Measurements from ENCODE around the gene ADAMTS10.
"Not testable (repeated sequence)": the region's sequence is repeated elsewhere in the genome, so short reads cannot be mapped to it uniquely, and the experiment has no call there.

Gene ADAMTS10

DNA sequence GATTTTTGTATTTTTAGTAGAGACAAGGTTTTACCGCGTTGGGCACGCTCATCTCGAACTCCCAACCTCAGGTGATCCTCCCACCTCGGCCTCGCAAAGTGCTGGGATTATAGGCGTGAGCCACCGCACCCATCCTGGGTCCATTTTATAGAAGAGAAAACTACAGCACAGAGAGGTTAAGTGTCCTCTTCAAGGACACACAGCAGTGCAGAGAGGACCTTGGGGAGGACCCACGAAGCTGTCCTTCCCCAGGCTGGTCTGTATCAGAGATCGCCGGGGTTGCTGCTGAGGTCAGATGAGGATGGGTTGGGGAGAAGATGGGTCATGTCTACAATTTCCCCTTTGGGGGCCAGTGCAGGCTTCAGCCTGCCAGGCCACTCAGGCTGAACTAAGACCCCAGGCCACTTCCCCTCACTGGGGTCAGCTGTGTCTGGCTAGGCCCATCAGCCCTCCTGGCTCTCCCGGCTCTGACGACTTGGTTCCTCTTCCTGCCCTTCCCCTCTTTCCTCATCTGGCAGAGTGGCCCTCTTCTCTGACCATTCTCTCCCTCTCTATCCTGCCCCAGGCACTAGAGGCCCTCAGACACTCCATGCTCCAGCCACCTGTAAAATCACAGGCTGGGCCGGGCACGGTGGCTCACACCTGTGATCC, 42.9 kb downstream of the ADAMTS10 start:
- H3K9me3 ChIP-seq (ENCODE audit: insufficient read depth, low read depth, low read length), result no peaks in the 10 kb centered on the region
- no peaks in the 10 kb centered on the region for H3K79me1 ChIP-seq (ENCODE audit: low read length)
- H2AFZ ChIP-seq (ENCODE audit: insufficient read depth, low read length, poor library complexity), result no peak overlapping the region
- no peak overlapping the region for H3K9ac ChIP-seq (ENCODE audit: low read length)
- H3K79me2 ChIP-seq (ENCODE audit: control insufficient read depth, insufficient read depth, low read length, poor library complexity), result no peaks in the 10 kb centered on the region
- H3K4me2 ChIP-seq (ENCODE audit: low read length), result no peak overlapping the region
- no peaks in the 10 kb centered on the region for H3K36me3 ChIP-seq (ENCODE audit: control insufficient read depth in 1 of 2, insufficient read depth in 2 of 2, low read length in 2 of 2)
- H3K4me3 ChIP-seq (ENCODE audit: low read depth, low read length), result no peak overlapping the region
- no peak overlapping the region for H4K91ac ChIP-seq (ENCODE audit: low read depth, low read length)
- no peak overlapping the region for H2BK120ac ChIP-seq (ENCODE audit: insufficient read depth, low read length, poor library complexity)
- H3K27ac ChIP-seq (ENCODE audit: low read depth, low read length), result no peak overlapping the region
- H3K23ac ChIP-seq (ENCODE audit: low read length), result no peak overlapping the region
- no peak overlapping the region for H2BK12ac ChIP-seq (ENCODE audit: low read length)
- H2BK5ac ChIP-seq (ENCODE audit: low read depth, low read length, poor library complexity), result no peak overlapping the region
- no peak overlapping the region for H4K8ac ChIP-seq (ENCODE audit: low read depth, low read length)
- H3K4ac ChIP-seq (ENCODE audit: low read depth, low read length), result no peak overlapping the region
- no CpG with 5 or more reads among the region's 15 CpGs for WGBS (ENCODE audit: extremely low coverage, insufficient coverage, insufficient read length)
- peaks cover 0 to 4% of the 10 kb centered on the region in 2 experiments for H3K4me1 ChIP-seq (ENCODE audit: control insufficient read depth in 1 of 2, insufficient read depth in 2 of 2, low read length in 2 of 2)
- no peaks in the 10 kb centered on the region for H3K27me3 ChIP-seq (ENCODE audit: insufficient read depth, low read length)
- no peak overlapping the region for H3K14ac ChIP-seq (ENCODE audit: low read length)
- H3K18ac ChIP-seq (ENCODE audit: low read length), result no peak overlapping the region
- H4K12ac ChIP-seq (ENCODE audit: low read depth, low read length), result no peak overlapping the region
- no peak overlapping the region for H2AK5ac ChIP-seq (ENCODE audit: low read length)
- DNase-seq, result no peak

DNA sequence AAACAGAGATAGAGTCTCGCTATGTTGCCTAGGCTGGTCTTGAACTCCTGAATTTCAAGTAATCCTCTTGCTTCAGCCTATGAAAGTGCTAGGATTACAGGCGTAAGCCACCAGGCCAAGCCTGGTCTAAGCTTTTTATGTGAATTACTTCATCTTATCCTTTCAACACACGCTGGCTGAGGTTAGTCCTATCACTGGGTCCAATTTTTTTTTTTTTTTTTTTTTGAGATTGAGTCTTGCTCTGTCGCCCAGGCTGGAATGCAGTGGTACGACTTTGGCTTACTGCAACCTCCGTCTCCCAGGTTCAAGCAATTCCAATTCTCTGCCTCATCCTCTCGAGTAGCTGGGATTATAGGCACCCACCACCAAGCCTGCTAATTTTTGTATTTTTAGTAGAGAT, 43.7 kb downstream of the ADAMTS10 start:
- Histone ChIP-seq H3K4me3 (ENCODE audit: low read depth, low read length) (no peak overlapping the region), H4K91ac (ENCODE audit: low read depth, low read length) (no peak overlapping the region), H3K4me1 (ENCODE audit: control insufficient read depth in 1 of 2, insufficient read depth in 2 of 2, low read length in 2 of 2) (peaks cover 0 to 4% of the 10 kb centered on the region in 2 experiments), H4K8ac (ENCODE audit: low read depth, low read length) (no peak overlapping the region), H3K27me3 (ENCODE audit: insufficient read depth, low read length) (no peaks in the 10 kb centered on the region), H2BK12ac (ENCODE audit: low read length) (no peak overlapping the region), H3K18ac (ENCODE audit: low read length) (no peak overlapping the region), H3K14ac (ENCODE audit: low read length) (no peak overlapping the region), H3K36me3 (ENCODE audit: control insufficient read depth in 1 of 2, insufficient read depth in 2 of 2, low read length in 2 of 2) (no peaks in the 10 kb centered on the region), H3K4me2 (ENCODE audit: low read length) (no peak overlapping the region), H2BK5ac (ENCODE audit: low read depth, low read length, poor library complexity) (no peak overlapping the region), H3K79me2 (ENCODE audit: control insufficient read depth, insufficient read depth, low read length, poor library complexity) (no peaks in the 10 kb centered on the region), H2BK120ac (ENCODE audit: insufficient read depth, low read length, poor library complexity) (no peak overlapping the region), H3K79me1 (ENCODE audit: low read length) (no peaks in the 10 kb centered on the region), H3K9ac (ENCODE audit: low read length) (no peak overlapping the region), H2AK5ac (ENCODE audit: low read length) (no peak overlapping the region), H3K27ac (ENCODE audit: low read depth, low read length) (no peak overlapping the region), H4K12ac (ENCODE audit: low read depth, low read length) (no peak overlapping the region), H3K4ac (ENCODE audit: low read depth, low read length) (no peak overlapping the region), H3K23ac (ENCODE audit: low read length) (no peak overlapping the region), H2AFZ (ENCODE audit: insufficient read depth, low read length, poor library complexity) (no peak overlapping the region), H3K9me3 (ENCODE audit: insufficient read depth, low read depth, low read length) (no peaks in the 10 kb centered on the region)
- no CpG with 5 or more reads among the region's 7 CpGs for WGBS (ENCODE audit: extremely low coverage, insufficient coverage, insufficient read length)
- DNase-seq, result peak; percentile 29 to 82

DNA sequence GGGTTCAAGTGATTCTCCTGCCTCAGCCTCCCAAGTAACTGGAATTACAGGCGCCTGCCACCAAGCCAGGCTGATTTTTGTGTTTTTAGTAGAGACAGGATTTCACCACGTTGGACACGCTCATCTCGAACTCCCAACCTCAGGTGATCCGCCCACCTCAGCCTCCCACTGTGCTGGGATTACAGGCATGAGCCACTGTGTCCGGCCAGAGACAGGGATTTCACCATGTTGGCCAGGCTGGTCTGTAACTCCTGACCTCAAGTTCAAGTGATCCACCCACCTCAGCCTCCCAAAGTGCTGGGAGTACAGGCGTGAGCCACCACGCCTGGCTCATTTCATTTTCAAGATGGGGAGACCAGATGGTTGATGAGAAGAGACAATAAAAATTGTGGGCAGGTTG, 45.6 kb downstream of the ADAMTS10 start:
- not testable (repeated sequence) for H4K91ac ChIP-seq (ENCODE audit: low read depth, low read length); H3K27ac ChIP-seq (ENCODE audit: low read depth, low read length); H3K79me2 ChIP-seq (ENCODE audit: control insufficient read depth, insufficient read depth, low read length, poor library complexity); H3K23ac ChIP-seq (ENCODE audit: low read length); H3K4me3 ChIP-seq (ENCODE audit: low read depth, low read length); H3K79me1 ChIP-seq (ENCODE audit: low read length); H3K9me3 ChIP-seq (ENCODE audit: insufficient read depth, low read depth, low read length); H3K9ac ChIP-seq (ENCODE audit: low read length); H2AK5ac ChIP-seq (ENCODE audit: low read length); H3K4me1 ChIP-seq (ENCODE audit: control insufficient read depth in 1 of 2, insufficient read depth in 2 of 2, low read length in 2 of 2); H3K4ac ChIP-seq (ENCODE audit: low read depth, low read length); H3K27me3 ChIP-seq (ENCODE audit: insufficient read depth, low read length); H2BK5ac ChIP-seq (ENCODE audit: low read depth, low read length, poor library complexity); H4K12ac ChIP-seq (ENCODE audit: low read depth, low read length); DNase-seq; H4K8ac ChIP-seq (ENCODE audit: low read depth, low read length); H2AFZ ChIP-seq (ENCODE audit: insufficient read depth, low read length, poor library complexity); H2BK120ac ChIP-seq (ENCODE audit: insufficient read depth, low read length, poor library complexity); H3K18ac ChIP-seq (ENCODE audit: low read length); H3K4me2 ChIP-seq (ENCODE audit: low read length); H3K14ac ChIP-seq (ENCODE audit: low read length); H2BK12ac ChIP-seq (ENCODE audit: low read length); H3K36me3 ChIP-seq (ENCODE audit: control insufficient read depth in 1 of 2, insufficient read depth in 2 of 2, low read length in 2 of 2)
- no CpG with 5 or more reads among the region's 8 CpGs for WGBS (ENCODE audit: extremely low coverage, insufficient coverage, insufficient read length)

DNA sequence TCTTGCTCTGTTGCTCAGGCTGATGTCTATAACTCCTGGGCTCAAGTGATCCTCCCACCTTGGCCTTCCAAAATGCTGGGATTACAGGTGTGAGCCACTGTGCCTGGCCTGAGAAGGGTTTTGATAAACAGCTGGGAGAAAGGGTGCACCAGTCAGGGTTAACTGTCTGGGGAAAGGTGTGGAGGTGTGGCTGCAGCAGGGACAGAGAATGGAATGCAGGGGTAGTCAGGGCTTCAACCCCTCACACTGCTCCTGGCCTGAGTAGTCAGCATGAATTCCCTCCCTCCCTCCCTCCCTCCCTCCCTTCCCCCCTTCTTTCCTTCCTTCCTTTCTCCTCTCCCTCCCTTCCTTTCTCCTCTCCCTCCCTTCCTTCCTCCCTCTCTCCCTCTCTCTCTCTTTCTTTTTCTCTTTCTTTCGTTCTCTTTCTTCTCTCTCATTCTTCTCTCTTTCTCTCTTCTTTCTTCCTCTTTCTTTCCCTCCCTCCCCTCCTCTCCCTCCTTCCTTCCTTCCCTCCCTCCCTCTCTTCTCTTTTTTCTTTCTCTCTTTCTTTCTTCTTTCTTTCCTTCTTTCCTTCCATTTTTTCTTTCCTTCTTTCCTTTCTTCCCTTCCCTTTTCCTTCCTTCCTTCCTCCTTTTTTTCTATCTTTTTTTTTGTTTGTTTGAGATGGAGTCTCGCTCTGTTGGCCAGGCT, 49.3 kb downstream of the ADAMTS10 start:
- DNase-seq, result no peak
- H3K18ac ChIP-seq (ENCODE audit: low read length), result no peak overlapping the region
- H3K4me3 ChIP-seq (ENCODE audit: low read depth, low read length), result no peak overlapping the region
- H3K4ac ChIP-seq (ENCODE audit: low read depth, low read length), result no peak overlapping the region
- H2BK5ac ChIP-seq (ENCODE audit: low read depth, low read length, poor library complexity), result no peak overlapping the region
- H3K14ac ChIP-seq (ENCODE audit: low read length), result no peak overlapping the region
- no peak overlapping the region for H4K8ac ChIP-seq (ENCODE audit: low read depth, low read length)
- no peak overlapping the region for H2AK5ac ChIP-seq (ENCODE audit: low read length)
- no peaks in the 10 kb centered on the region for H3K79me2 ChIP-seq (ENCODE audit: control insufficient read depth, insufficient read depth, low read length, poor library complexity)
- no peak overlapping the region for H3K23ac ChIP-seq (ENCODE audit: low read length)
- no peak overlapping the region for H3K27ac ChIP-seq (ENCODE audit: low read depth, low read length)
- no CpG with 5 or more reads among the region's 2 CpGs for WGBS (ENCODE audit: extremely low coverage, insufficient coverage, insufficient read length)
- H3K4me1 ChIP-seq (ENCODE audit: control insufficient read depth in 1 of 2, insufficient read depth in 2 of 2, low read length in 2 of 2), result peaks cover 5 to 6% of the 10 kb centered on the region in 2 experiments
- no peaks in the 10 kb centered on the region for H3K36me3 ChIP-seq (ENCODE audit: control insufficient read depth in 1 of 2, insufficient read depth in 2 of 2, low read length in 2 of 2)
- no peak overlapping the region for H4K91ac ChIP-seq (ENCODE audit: low read depth, low read length)
- no peak overlapping the region for H4K12ac ChIP-seq (ENCODE audit: low read depth, low read length)
- no peak overlapping the region for H3K4me2 ChIP-seq (ENCODE audit: low read length)
- no peak overlapping the region for H2BK120ac ChIP-seq (ENCODE audit: insufficient read depth, low read length, poor library complexity)
- no peak overlapping the region for H3K9ac ChIP-seq (ENCODE audit: low read length)
- no peak overlapping the region for H2BK12ac ChIP-seq (ENCODE audit: low read length)
- no peak overlapping the region for H2AFZ ChIP-seq (ENCODE audit: insufficient read depth, low read length, poor library complexity)
- no peaks in the 10 kb centered on the region for H3K79me1 ChIP-seq (ENCODE audit: low read length)
- no peaks in the 10 kb centered on the region for H3K27me3 ChIP-seq (ENCODE audit: insufficient read depth, low read length)
- no peaks in the 10 kb centered on the region for H3K9me3 ChIP-seq (ENCODE audit: insufficient read depth, low read depth, low read length)

Data from trophoblast cell (in vitro differentiated cells and primary cell).